NB4 (cell line): Measurements from ENCODE around the gene FAM83E.
A peak's percentile ranks its signal among the peaks of the same experiment; 100 is the strongest.

ENCODE experiments used
- CTCF ChIP-seq: IDR thresholded peaks from one replicate; pipeline ENCODE4 v1.5.1; 2012; ENCODE audit warnings: low read depth, low read length
- MAX ChIP-seq: IDR thresholded peaks from 2 replicates; pipeline ENCODE4 v1.6.1; 2011; ENCODE audit warnings: low read depth, low read length
- POLR2A ChIP-seq: IDR thresholded peaks from 2 replicates; pipeline ENCODE4 v1.6.1; 2011; ENCODE audit warnings: mild to moderate bottlenecking; ENCODE audit not compliant: insufficient read length; ENCODE audit errors: extremely low read depth

- peak; percentile 15 for TF ChIP-seq CTCF
- no peak for TF ChIP-seq POLR2A
- no peak for TF ChIP-seq MAX
These were observed 17.8 kb upstream of the FAM83E start for GRCh38 chr19:48632692-48633147.
